Colonic mucosa (tissue), 4 donors: ENCODE data around the gene CD99. TPM values are rescaled to one million over a fixed set of nuclear protein-coding genes. Genes with fewer than 3 reads are reported as not detected.
"Not testable (repeated sequence)": the region's sequence is repeated elsewhere in the genome, so short reads cannot be mapped to it uniquely, and the experiment has no call there.

ENCODE experiments used
- DNase-seq: peaks from one replicate; pipeline ENCODE4 v3.0.0-alpha.2; 2020
- H3K27ac ChIP-seq: fragments of 200-600 bp; one replicate; pipeline ENCODE4 v1.8.0; 2021
- H3K27me3 ChIP-seq: fragments of 200-600 bp; one replicate; pipeline ENCODE4 v1.8.0; 2021
- H3K36me3 ChIP-seq: fragments of 200-600 bp; one replicate; pipeline ENCODE4 v1.8.0; 2021
- H3K4me1 ChIP-seq: fragments of 200-600 bp; one replicate; pipeline ENCODE4 v1.8.0; 2021; ENCODE audit warnings: mild to moderate bottlenecking
- H3K4me3 ChIP-seq: fragments of 200-600 bp; one replicate; pipeline ENCODE4 v1.8.0; 2021
- H3K9ac ChIP-seq, 2 donors: one replicate each; pipeline ENCODE4 v1.7.0; 2013; ENCODE audit warnings: control low read depth in 2 of 2, low read depth in 2 of 2, low read length in 2 of 2
- H3K9me3 ChIP-seq: fragments of 200-600 bp; one replicate; pipeline ENCODE4 v1.8.0; 2021
- CTCF ChIP-seq: fragments of 200-600 bp; IDR thresholded peaks from one replicate; pipeline ENCODE4 v1.8.0; 2022; ENCODE audit warnings: antibody characterized with exemption, mild to moderate bottlenecking
- intact Hi-C: fragments of 100-400 bp; cut with DNase I; formaldehyde crosslinking; loops from one replicate; pipeline ENCODE4 v1.14.1; 2022
- total RNA-seq, 2 donors: library from RNA; stranded (reverse); fragmentation: NEBNext Ultra II Directional in 1 of 2; extraction: Animal tissue kit (Norgen Biotek cat#: 25700) in 1 of 2; gene quantifications; one replicate each; pipeline ENCODE4 v1.2.1, GENCODE V29; 2021
- donor health status: healthy.
- donor health status: DM: no; HTN: no; CAD: no.
- donor health status: DM: no; HTN: no; CAD: no.

The CD99 gene
- total RNA-seq, 2 donors from 2014 or later, result 168 to 202 TPM

- H3K27me3 ChIP-seq, result no peaks in the 10 kb centered on the region
- H3K36me3 ChIP-seq, result no peaks in the 10 kb centered on the region
- peak; percentile 39 for DNase-seq
- no peak overlapping the region for H3K9ac ChIP-seq
- no peak for TF ChIP-seq CTCF
- H3K4me1 ChIP-seq, result no peaks in the 10 kb centered on the region
- no peaks in the 10 kb centered on the region for H3K9me3 ChIP-seq
- no peak overlapping the region for H3K4me3 ChIP-seq
- intact Hi-C loops, result no loop called here
- H3K27ac ChIP-seq, result no peak overlapping the region
Measured at GRCh38 chrX:2767631-2768455, 76.7 kb downstream of the CD99 start.

- no peak overlapping the region for H3K27ac ChIP-seq
- DNase-seq, result no peak
- no peaks in the 10 kb centered on the region for H3K9me3 ChIP-seq
- intact Hi-C loops, result no loop called here
- TF ChIP-seq CTCF, result no peak
- H3K9ac ChIP-seq, result no peak overlapping the region
- H3K36me3 ChIP-seq, result no peaks in the 10 kb centered on the region
- H3K27me3 ChIP-seq, result no peaks in the 10 kb centered on the region
- no peaks in the 10 kb centered on the region for H3K4me1 ChIP-seq
- no peak overlapping the region for H3K4me3 ChIP-seq
Measured at GRCh38 chrX:2769615-2770014, 78.5 kb downstream of the CD99 start.

DNA sequence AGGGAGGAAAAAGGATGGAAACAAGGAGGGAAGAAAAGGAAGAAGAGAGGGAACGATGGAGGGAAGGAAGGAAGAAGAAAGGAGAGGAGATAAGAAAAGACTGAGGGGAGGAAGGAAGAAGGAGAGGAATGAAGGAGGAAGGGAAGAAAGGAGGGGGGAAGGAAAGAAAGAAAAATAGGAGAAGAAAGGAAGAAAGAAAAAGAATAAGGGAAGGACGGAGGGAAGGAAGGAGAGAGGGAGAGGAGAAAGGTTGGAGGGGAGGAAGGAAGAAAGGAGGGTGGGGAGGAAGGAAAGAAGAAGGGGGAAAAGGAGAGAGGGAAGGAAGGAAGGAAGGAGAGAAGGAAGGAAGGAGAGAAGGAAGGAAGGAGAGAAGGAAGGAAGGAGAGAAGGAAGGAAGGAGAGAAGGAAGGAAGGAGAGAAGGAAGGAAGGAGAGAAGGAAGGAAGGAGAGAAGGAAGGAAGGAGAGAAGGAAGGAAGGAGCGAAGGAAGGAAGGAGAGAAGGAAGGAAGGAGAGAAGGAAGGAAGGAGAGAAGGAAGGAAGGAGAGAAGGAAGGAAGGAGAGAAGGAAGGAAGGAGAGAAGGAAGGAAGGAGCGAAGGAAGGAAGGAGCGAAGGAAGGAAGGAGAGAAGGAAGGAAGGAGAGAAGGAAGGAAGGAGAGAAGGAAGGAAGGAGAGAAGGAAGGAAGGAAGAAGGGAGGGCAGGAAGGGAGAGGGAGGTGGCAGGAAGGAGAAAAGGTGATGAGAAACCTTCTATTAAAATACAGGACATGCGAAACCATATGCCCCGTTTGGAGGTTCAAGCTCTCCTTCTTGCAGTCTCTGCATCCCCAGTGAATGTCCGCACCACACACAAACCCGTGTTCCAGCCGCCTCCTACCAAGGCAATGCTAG, 82.3 kb downstream of the CD99 start:
- H3K27ac ChIP-seq, DNase-seq, H3K36me3 ChIP-seq, H3K4me3 ChIP-seq, H3K4me1 ChIP-seq, H3K27me3 ChIP-seq, H3K9ac ChIP-seq, H3K9me3 ChIP-seq, intact Hi-C loops: not testable (repeated sequence)

DNA sequence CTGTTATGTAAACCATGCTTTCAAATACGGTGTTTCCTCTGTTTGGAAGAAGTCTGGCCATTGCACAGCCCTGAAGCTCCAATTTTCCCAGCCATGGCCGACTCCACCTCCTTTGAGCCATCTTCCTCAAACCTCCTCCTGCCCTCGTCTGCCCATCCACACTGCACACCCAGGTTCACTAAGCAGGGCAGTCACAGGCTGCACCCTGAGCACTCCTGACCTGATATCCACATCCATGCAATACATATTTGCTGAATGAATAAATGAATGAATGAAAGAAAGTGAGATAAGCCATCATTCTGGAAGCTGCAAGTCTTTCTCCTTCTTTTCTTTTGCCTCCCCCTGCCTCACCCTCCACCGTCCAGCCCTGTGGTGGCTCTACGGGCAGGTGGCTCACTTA, 83.0 kb downstream of the CD99 start:
- H3K27ac ChIP-seq, result no peak overlapping the region
- TF ChIP-seq CTCF, result no peak
- intact Hi-C loops, result no loop called here

DNA sequence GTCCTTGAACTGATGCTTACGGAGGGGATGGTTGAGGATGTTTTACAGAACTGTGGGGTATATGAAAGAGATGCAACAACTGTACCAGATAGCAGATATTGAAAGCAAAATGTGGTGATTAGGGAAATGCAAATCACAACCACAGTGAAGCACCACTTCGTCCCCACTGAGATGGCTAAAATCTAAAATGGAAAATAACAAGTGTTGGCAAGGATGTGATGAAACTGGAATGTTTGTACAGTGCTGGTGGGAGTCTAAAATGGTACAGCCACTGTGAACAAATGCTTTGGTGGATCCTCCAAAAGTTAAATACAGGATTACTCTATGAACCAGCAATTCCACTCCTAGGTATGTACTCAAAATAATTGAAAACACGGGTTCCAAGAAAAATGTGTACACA, 83.7 kb downstream of the CD99 start:
- H3K36me3 ChIP-seq, result no peaks in the 10 kb centered on the region
- no peak for DNase-seq
- H3K27me3 ChIP-seq, result no peaks in the 10 kb centered on the region
- no peak overlapping the region for H3K27ac ChIP-seq
- no peak overlapping the region for H3K9ac ChIP-seq
- no peak overlapping the region for H3K4me3 ChIP-seq
- H3K4me1 ChIP-seq, result no peaks in the 10 kb centered on the region
- intact Hi-C loops, result no loop called here
- H3K9me3 ChIP-seq, result no peaks in the 10 kb centered on the region
- no peak for TF ChIP-seq CTCF

More for the DNA sequence above, 83.0 kb downstream of the CD99 start:
- Histone ChIP-seq H3K9ac (no peak overlapping the region), H3K4me3 (no peak overlapping the region), H3K36me3 (no peaks in the 10 kb centered on the region), H3K9me3 (no peaks in the 10 kb centered on the region), H3K4me1 (no peaks in the 10 kb centered on the region), H3K27me3 (no peaks in the 10 kb centered on the region)
- no peak for DNase-seq

DNA sequence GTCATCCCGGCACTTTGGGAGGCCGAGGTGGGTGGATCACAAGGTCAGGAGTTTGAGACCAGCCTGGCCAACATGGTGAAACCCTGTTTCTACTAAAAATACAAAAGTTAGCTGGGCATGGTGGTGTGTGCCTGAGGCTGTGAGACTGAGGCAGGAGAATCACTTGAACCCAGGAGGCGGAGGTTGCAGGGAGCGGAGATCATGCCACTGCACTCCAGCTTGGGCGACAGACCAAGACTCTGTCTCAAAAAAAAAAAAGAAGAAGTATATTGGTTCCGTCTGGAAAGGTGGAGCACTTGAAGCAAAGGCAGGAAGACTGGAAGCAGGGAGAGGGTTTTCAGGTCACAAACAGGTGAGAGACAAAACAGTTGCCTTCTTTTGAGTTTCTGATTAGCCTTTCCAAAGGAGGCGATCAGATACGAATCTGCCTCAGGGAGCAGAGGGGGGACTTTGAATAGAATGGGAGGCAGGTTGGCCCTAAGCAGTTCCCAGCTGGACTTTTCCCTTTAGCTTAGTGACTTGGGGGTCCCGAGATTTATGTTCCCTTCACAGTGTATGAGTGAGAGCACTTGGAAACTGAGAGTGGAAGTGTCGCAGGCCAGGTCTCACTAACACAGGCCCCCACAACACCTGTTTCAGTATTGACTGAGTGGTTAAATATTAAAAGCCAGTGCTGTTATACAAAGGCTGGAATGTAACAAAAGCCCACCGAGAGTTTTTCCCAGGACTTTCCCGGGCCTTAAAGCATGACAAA, 89.6 kb downstream of the CD99 start:
- H3K27me3 ChIP-seq, H3K27ac ChIP-seq, H3K9ac ChIP-seq, H3K4me1 ChIP-seq, H3K36me3 ChIP-seq, DNase-seq, intact Hi-C loops, H3K9me3 ChIP-seq, H3K4me3 ChIP-seq: not testable (repeated sequence)
